ENCODE data around the gene GCNT3.

- TF ChIP-seq POLR2A (IDR thresholded peaks at IDR 0.05) (no peak), CTCF (IDR thresholded peaks at IDR 0.05) (no peak)
Observed at GRCh38 chr15:59646277-59646676, 34.7 kb downstream of the GCNT3 start.
